ENCODE results near the gene CCT6B. TPM values are rescaled to one million over a fixed set of nuclear protein-coding genes. Genes with fewer than 3 reads are reported as not detected.
"Not testable (repeated sequence)": the region's sequence is repeated elsewhere in the genome, so short reads cannot be mapped to it uniquely, and the experiment has no call there.

Gene CCT6B
- total and polyA plus RNA-seq, 2 of the 13 experiments (the other 11 are each of a cell fraction or from before 2014, with no cell fraction given): 0.41 to 1.4 TPM

GRCh38 chr17:35001549-35001948 lies 40.3 kb upstream of the CCT6B start (continued):
- TF ChIP-seq HOXD1 (CRISPR knock-in tag; IDR thresholded peaks at IDR 0.05) (no peak), ZNF468 (CRISPR knock-in tag; IDR thresholded peaks at IDR 0.05) (no peak)

- CTCF ChIA-PET (ENCODE audit: low intra/inter-chr PET ratio, low total read pairs); FAIRE-seq; H3K27ac ChIP-seq (ENCODE audit: extremely low read length, insufficient read depth, low read length); H3K4me3 ChIP-seq (replicated peaks in 1 of 3; ENCODE audit: insufficient read depth in 1 of 3, low read depth in 2 of 3, low read length in 3 of 3); H2AFZ ChIP-seq (ENCODE audit: low read length); DNase-seq (ENCODE audit: low spot score); ATAC-seq; H3K4me1 ChIP-seq (ENCODE audit: insufficient read depth, low read length); H3K9me3 ChIP-seq (ENCODE audit: low read length); BruUV-seq (replicated peaks); H4K20me1 ChIP-seq (ENCODE audit: insufficient read depth, low read length); H3K4me2 ChIP-seq (ENCODE audit: low read depth, low read length); H3K9ac ChIP-seq (ENCODE audit: insufficient read depth, low read depth, low read length); intact Hi-C loops (cut with micrococcal nuclease; ENCODE audit: unreplicated experiment); in situ Hi-C loops (cut with HindIII; ENCODE audit: extremely low pct_ligation_motif_present, low pct_unique_long_range_greater_than_20kb); H3K79me2 ChIP-seq (ENCODE audit: insufficient read depth, low read length); H3K27me3 ChIP-seq (ENCODE audit: control insufficient read depth in 1 of 2, insufficient read depth in 2 of 2, low read length in 2 of 2): not testable (repeated sequence)
- over 99% methylated on average over 13 of the region's 14 CpGs for WGBS (ENCODE audit: low lambda C conversion rate)
- peaks cover 21 to 59% of the 10 kb centered on the region in 2 experiments for H3K36me3 ChIP-seq (replicated peaks in 1 of 2; ENCODE audit: control insufficient read depth in 1 of 2, insufficient read depth in 2 of 2, low read length in 2 of 2)
- POLR2A ChIA-PET: interaction anchor here (1.7 kb wide), 1 partner anchor 119 kb away, joined by 4 read pairs; the partner anchor contains the start of gene RAD51D
Measured at GRCh38 chr17:35000965-35001364, 39.7 kb upstream of the CCT6B start.

GRCh38 chr17:34999456-34999855 lies 38.2 kb upstream of the CCT6B start:
- no peak for DNase-seq (ENCODE audit: low spot score)
- no peak overlapping the region for H3K4me3 ChIP-seq (replicated peaks in 1 of 3; ENCODE audit: insufficient read depth in 1 of 3, low read depth in 2 of 3, low read length in 3 of 3)
- H3K4me1 ChIP-seq (ENCODE audit: insufficient read depth, low read length): no peaks in the 10 kb centered on the region
- no peak for ATAC-seq
- no peaks in the 10 kb centered on the region for H3K27me3 ChIP-seq (ENCODE audit: control insufficient read depth in 1 of 2, insufficient read depth in 2 of 2, low read length in 2 of 2)
- H4K20me1 ChIP-seq (ENCODE audit: insufficient read depth, low read length): no peaks in the 10 kb centered on the region
- no peak overlapping the region for H3K9ac ChIP-seq (ENCODE audit: insufficient read depth, low read depth, low read length)
- no peak for FAIRE-seq
- ChIA-PET CTCF (ENCODE audit: low intra/inter-chr PET ratio, low total read pairs) (interaction anchor here (2.6 to 5.0 kb wide), 2 partner anchors 90 to 120 kb away, joined by 21 to 46 read pairs; partner anchors contain the start of gene RAD51D), POLR2A (interaction anchor here (1.7 kb wide), 1 partner anchor 120 kb away, joined by 4 read pairs; the partner anchor contains the start of gene RAD51D)
- H3K9me3 ChIP-seq (ENCODE audit: low read length): no peaks in the 10 kb centered on the region
- no peak overlapping the region for H3K4me2 ChIP-seq (ENCODE audit: low read depth, low read length)
- no TSS peak for BruUV-seq (replicated peaks)
- peaks cover 25 to 73% of the 10 kb centered on the region in 2 experiments for H3K36me3 ChIP-seq (replicated peaks in 1 of 2; ENCODE audit: control insufficient read depth in 1 of 2, insufficient read depth in 2 of 2, low read length in 2 of 2)
- H3K79me2 ChIP-seq (ENCODE audit: insufficient read depth, low read length): no peaks in the 10 kb centered on the region
- intact Hi-C loops (cut with micrococcal nuclease; ENCODE audit: unreplicated experiment) (no loop called here), in situ Hi-C loops (cut with HindIII; ENCODE audit: extremely low pct_ligation_motif_present, low pct_unique_long_range_greater_than_20kb) (loop anchor here (5.0 kb wide), 1 partner anchor 123 kb away; the partner anchor contains the start of gene FNDC8)
- no peak overlapping the region for H3K27ac ChIP-seq (ENCODE audit: extremely low read length, insufficient read depth, low read length)
- no peak overlapping the region for H2AFZ ChIP-seq (ENCODE audit: low read length)
- WGBS (ENCODE audit: low lambda C conversion rate): 88% methylated on average over 2 of the region's 2 CpGs
- TF ChIP-seq PBX2 (CRISPR knock-in tag; IDR thresholded peaks at IDR 0.05) (no peak), ZNF580 (CRISPR knock-in tag; IDR thresholded peaks at IDR 0.05; ENCODE audit: borderline replicate concordance, low read depth) (no peak), ZNF326 (CRISPR knock-in tag; IDR thresholded peaks at IDR 0.05; ENCODE audit: borderline replicate concordance) (no peak), LBX2 (CRISPR knock-in tag; IDR thresholded peaks at IDR 0.05; ENCODE audit: borderline replicate concordance) (no peak), ELF4 (CRISPR knock-in tag; IDR thresholded peaks at IDR 0.05; ENCODE audit: borderline replicate concordance) (no peak), PAXIP1 (CRISPR knock-in tag; conservative IDR thresholded peaks at IDR 0.05) (no peak), CENPT (CRISPR knock-in tag; IDR thresholded peaks at IDR 0.05; ENCODE audit: low read depth) (no peak), THAP7 (CRISPR knock-in tag; IDR thresholded peaks at IDR 0.05) (no peak)
